Stimulated activated CD4-positive, alpha-beta T cell treated with anti-CD3 and anti-CD28 coated beads, Interleukin-1b, Interleukin-23, amount 100 ng/mL, for 24 hours (primary cell): ENCODE data around the gene CD93.

Experiments
- DNase-seq, 4 experiments: peaks; one replicate each; pipeline ENCODE4 v3.0.0-alpha.2; 2020; ENCODE audit warnings: low read depth in 4 of 4, low spot score in 1 of 4

Gene CD93

GRCh38 chr20:23037017-23037481 is 49.1 kb downstream of the CD93 start:
- DNase-seq, result no peak

- DNase-seq, result no peak
Measured at GRCh38 chr20:23036371-23036770, 49.8 kb downstream of the CD93 start.

GRCh38 chr20:23035731-23036130 is 50.4 kb downstream of the CD93 start:
- no peak for DNase-seq

GRCh38 chr20:23034721-23035671 is 51.1 kb downstream of the CD93 start, which contains the start of gene SSTR4:
TSS of gene SSTR4 (plus strand) at chr20:23035312. CDS start at chr20:23035484, 172 bp downstream.
- DNase-seq, result no peak

- DNase-seq, result no peak
Measured at GRCh38 chr20:23033918-23034317, 52.2 kb downstream of the CD93 start.

- DNase-seq, result no peak
Measured at GRCh38 chr20:23032750-23033078, 53.4 kb downstream of the CD93 start.

GRCh38 chr20:23032056-23032749 is 53.9 kb downstream of the CD93 start:
- DNase-seq, result no peak

GRCh38 chr20:23031346-23031745 is 54.8 kb downstream of the CD93 start:
- no peak for DNase-seq
